Psoas muscle (tissue), 8 donors: ENCODE data around the gene KAZN. TPM values are rescaled to one million over a fixed set of nuclear protein-coding genes. Genes with fewer than 3 reads are reported as not detected.

ENCODE experiments used
- ATAC-seq, 4 donors: fragments of 200-7000 bp; cut with Tn5 transposase; one replicate each; pipeline ENCODE4 v1.9.1; 2020; ENCODE audit warnings: moderate library complexity in 3 of 4, mild to moderate bottlenecking in 2 of 4
- DNase-seq, 2 donors: peaks; one replicate each; pipeline ENCODE4 v3.0.0-alpha.2; 2020
- H3K27ac ChIP-seq: fragments of 200-600 bp; one replicate; pipeline ENCODE4 v1.8.0; 2022
- H3K27me3 ChIP-seq, 3 donors: fragments of 200-600 bp in 1 of 3; one replicate each; pipeline versions ENCODE4 v1.6.1 to v1.8.0; 2013 to 2022; ENCODE audit warnings: low read length in 2 of 3, mild to moderate bottlenecking in 2 of 3, moderate library complexity in 1 of 3; ENCODE audit not compliant: insufficient read depth in 3 of 3
- H3K36me3 ChIP-seq, 2 donors: fragments of 200-600 bp in 1 of 2; one replicate each; pipeline versions ENCODE4 v1.6.1 to v1.8.0; 2013 to 2022; ENCODE audit warnings: low read depth in 1 of 2, mild to moderate bottlenecking in 1 of 2, moderate library complexity in 1 of 2; ENCODE audit not compliant: insufficient read depth in 1 of 2
- H3K4me1 ChIP-seq: fragments of 200-600 bp; one replicate; pipeline ENCODE4 v1.8.0; 2022
- H3K4me3 ChIP-seq: fragments of 200-600 bp; one replicate; pipeline ENCODE4 v1.8.0; 2022; ENCODE audit warnings: mild to moderate bottlenecking
- H3K9me3 ChIP-seq: fragments of 200-600 bp; one replicate; pipeline ENCODE4 v1.8.0; 2022
- WGBS, 3 donors: extraction: QIAGEN DNeasy Blood & Tissue Kit; methylation state at CpG; one replicate each; pipeline versions ENCODE4 v1.1.6 to v1.1.7; 2013; 5-methylcytosine and 5-hydroxymethylcytosine counted together
- intact Hi-C, 2 donors: fragments of 100-400 bp; cut with DNase I; formaldehyde crosslinking; loops; one replicate each; pipeline versions ENCODE4 v1.11.0 to v1.14.2; 2022
- polyA plus RNA-seq, 3 donors: library from polyadenylated mRNA; stranded (reverse); fragments of 200-250 nt; gene quantifications; one replicate each; pipeline ENCODE4 v1.2.3, GENCODE V29; 2013
- total RNA-seq, 4 donors: library from RNA; stranded (reverse); fragmentation: NEBNext Ultra II Directional in 2 of 4; extraction: Animal tissue kit (Norgen Biotek cat#: 25700) in 2 of 4; gene quantifications; one replicate each; pipeline versions ENCODE4 v1.2.1 to v1.2.4, GENCODE V29; 2021 to 2023
- TF ChIP-seq, protein P1 (sequence below): fragments of 200-600 bp; IDR thresholded peaks from one replicate; pipeline ENCODE4 v1.8.0; 2022; ENCODE audit warnings: antibody characterized with exemption
- donor health status: healthy with polysubstance abuse.
- donor health status: DM: no; HTN: no; CAD: no; lungs with moderate emphysema.
- donor health status: Bipolar disorder and iron deficiency.
- donor health status: healthy.
- donor health status: DM: yes; HTN: yes; CAD: no.
- donor health status: DM: no; HTN: no; CAD: no.
- donor health status: DM: no; HTN: no; CAD: no.
- donor health status: DM: yes; HTN: yes; CAD: no.

Gene KAZN
- total and polyA plus RNA-seq, 7 donors = 0.23 to 2.3 (median 0.97) TPM

DNA sequence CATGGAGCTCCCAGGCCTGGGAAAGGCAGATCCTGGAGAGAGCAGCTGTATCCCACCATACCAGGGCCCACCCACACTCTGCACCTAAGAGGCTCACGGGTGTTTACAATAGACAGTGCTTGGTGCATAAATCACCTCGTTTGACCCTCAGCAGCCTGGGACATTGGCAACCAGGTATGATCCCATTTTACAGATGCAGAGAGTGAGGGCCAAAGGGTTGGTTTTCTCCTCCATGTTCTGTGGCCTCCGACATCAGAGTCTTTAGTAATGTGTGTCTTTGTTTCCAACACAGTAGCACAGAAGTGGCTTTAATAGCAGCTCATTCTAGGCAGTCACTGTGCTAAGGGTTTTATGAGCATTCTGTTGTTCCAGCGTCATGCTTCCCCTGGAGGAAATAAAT is 176.5 kb downstream of the KAZN start:
- Histone ChIP-seq H3K36me3 (no peaks in the 10 kb centered on the region), H3K27me3 (no peaks in the 10 kb centered on the region), H3K4me1 (no peaks in the 10 kb centered on the region), H3K27ac (no peak overlapping the region), H3K4me3 (no peak overlapping the region), H3K9me3 (no peaks in the 10 kb centered on the region)
- TF ChIP-seq, protein P1, sequence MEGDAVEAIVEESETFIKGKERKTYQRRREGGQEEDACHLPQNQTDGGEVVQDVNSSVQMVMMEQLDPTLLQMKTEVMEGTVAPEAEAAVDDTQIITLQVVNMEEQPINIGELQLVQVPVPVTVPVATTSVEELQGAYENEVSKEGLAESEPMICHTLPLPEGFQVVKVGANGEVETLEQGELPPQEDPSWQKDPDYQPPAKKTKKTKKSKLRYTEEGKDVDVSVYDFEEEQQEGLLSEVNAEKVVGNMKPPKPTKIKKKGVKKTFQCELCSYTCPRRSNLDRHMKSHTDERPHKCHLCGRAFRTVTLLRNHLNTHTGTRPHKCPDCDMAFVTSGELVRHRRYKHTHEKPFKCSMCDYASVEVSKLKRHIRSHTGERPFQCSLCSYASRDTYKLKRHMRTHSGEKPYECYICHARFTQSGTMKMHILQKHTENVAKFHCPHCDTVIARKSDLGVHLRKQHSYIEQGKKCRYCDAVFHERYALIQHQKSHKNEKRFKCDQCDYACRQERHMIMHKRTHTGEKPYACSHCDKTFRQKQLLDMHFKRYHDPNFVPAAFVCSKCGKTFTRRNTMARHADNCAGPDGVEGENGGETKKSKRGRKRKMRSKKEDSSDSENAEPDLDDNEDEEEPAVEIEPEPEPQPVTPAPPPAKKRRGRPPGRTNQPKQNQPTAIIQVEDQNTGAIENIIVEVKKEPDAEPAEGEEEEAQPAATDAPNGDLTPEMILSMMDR = no peak
- ATAC-seq (no peak), DNase-seq (no peak)
- 80 to 89% (median 82%) methylated on average over 4 of the region's 4 CpGs for WGBS, 3 donors
- intact Hi-C loops = loop anchor here (10.0 kb wide), 1 partner anchor 270 kb away; no protein-coding TSS in a partner anchor

DNA sequence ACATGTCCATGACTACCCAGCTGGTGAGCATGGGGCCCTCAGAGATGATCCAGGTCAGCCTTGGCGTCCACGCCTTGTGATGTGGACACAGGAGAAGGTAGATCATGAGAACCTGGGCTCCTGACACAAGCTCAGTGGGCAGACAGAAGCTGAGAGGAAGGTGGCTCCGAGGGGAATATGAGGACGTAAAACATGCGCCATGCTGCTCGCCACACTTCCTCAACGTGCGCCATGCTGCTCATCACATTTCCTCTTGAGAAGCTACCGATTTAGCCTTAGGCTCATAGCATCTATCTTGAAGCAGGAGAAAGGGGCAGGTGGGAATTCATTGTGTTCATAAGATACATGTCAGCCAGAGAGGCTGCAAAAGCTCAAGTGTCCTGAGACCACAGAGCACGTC is 176.9 kb downstream of the KAZN start:
- WGBS, 3 donors = 91 to 93% (median 93%) methylated on average over 10 of the region's 10 CpGs
- Histone ChIP-seq H3K36me3 (no peaks in the 10 kb centered on the region), H3K27ac (no peak overlapping the region), H3K27me3 (no peaks in the 10 kb centered on the region), H3K4me1 (no peaks in the 10 kb centered on the region), H3K9me3 (no peaks in the 10 kb centered on the region), H3K4me3 (no peak overlapping the region)
- intact Hi-C loops = loop anchor here (10.0 kb wide), 1 partner anchor 269 kb away; no protein-coding TSS in a partner anchor
- ATAC-seq (no peak), DNase-seq (no peak)
- TF ChIP-seq, protein P1 = no peak

DNA sequence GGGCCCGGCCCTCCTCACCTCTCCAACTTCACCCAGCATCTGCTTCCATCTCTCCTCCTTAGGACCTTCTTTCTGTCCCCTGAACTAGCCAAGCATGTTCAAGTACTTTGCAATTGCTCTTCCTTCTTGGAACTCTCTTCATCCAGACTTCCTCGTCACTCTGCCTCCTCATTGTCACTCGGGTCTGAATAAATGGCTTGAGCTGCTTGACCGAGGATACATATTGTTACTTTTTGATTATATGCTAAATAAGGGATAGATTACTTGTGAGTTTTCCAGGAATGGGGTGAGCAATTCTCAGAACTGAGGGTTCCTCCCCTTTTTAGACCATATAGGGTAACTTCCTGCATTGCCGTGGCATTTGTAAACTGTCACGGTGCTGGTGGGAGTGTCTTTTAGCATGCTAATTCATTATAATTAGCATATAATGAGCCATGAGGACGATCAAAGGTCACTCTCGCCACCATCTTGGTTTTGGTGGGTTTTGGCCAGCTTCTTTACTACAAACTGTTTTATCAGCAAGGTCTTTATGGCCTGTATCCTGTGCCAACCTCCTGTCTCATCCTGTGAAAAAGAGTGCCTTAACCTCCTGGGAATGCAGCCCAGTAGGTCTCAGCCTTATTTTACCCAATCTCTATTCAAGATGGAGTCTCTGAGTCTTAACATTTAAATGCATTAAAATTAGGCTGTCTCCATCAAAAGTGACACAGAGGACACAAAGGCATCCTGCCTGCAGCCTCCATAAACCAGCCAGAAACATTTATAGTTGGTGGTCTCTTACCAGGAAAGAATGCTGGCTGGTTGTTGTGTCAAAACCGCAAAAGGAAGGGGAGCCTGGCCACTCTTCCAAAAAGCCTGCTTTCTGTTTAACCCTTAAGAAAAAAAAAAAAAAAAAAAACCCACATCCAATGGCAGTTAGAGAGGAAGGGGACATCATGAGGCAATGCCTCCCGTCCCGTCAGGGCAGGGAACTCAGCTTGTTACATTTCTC is 179.3 kb downstream of the KAZN start:
- ATAC-seq (no peak), DNase-seq (no peak)
- Histone ChIP-seq H3K4me3 (no peak overlapping the region), H3K27me3 (no peaks in the 10 kb centered on the region), H3K9me3 (no peaks in the 10 kb centered on the region), H3K36me3 (no peaks in the 10 kb centered on the region), H3K27ac (no peak overlapping the region), H3K4me1 (no peaks in the 10 kb centered on the region)
- TF ChIP-seq, protein P1 = no peak
- intact Hi-C loops = loop anchor here (10.0 kb wide), 1 partner anchor 267 kb away; no protein-coding TSS in a partner anchor
- WGBS, 3 donors = 58 to 67% (median 61%) methylated on average over 11 of the region's 11 CpGs

DNA sequence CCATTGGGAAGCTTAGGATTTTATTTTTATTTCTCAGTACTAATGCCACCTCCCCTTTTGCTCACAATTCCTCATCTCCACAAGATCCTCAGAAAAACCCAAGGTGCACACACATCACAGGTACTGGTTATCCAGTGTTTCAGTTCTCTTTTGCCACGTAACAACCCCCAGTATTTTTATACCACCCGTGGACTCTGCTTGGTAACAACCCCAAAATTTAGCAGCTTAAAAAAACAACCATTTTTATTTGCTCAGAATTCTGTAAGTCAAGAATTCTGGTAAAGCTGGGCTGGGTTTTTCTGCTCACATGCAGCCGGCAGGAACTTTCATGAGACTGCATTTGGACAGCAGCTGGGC is 180.0 kb downstream of the KAZN start:
- Histone ChIP-seq H3K27me3 (no peaks in the 10 kb centered on the region), H3K27ac (no peak overlapping the region), H3K4me3 (no peak overlapping the region), H3K4me1 (no peaks in the 10 kb centered on the region), H3K36me3 (no peaks in the 10 kb centered on the region), H3K9me3 (no peaks in the 10 kb centered on the region)
- WGBS, 3 donors = 77 to 88% (median 79%) methylated on average over 3 of the region's 3 CpGs
- DNase-seq (no peak), ATAC-seq (no peak)
- TF ChIP-seq, protein P1 = no peak
- intact Hi-C loops = loop anchor here (10.0 kb wide), 1 partner anchor 266 kb away; no protein-coding TSS in a partner anchor
